CD14-positive monocyte (primary cell): ENCODE results near the gene AS3MT. TPM values are rescaled to one million over a fixed set of nuclear protein-coding genes. Genes with fewer than 3 reads are reported as not detected.

Experiments
- DNase-seq, 3 donors: peaks; one replicate each; pipeline ENCODE4 v3.0.0-alpha.2; 2011 to 2022
- H2AFZ ChIP-seq: 2 replicates; pipeline ENCODE4 v1.6.0; 2012; ENCODE audit warnings: mild to moderate bottlenecking, low read depth, low read length, inconsistent platforms; ENCODE audit not compliant: insufficient read depth, poor library complexity, severe bottlenecking
- H3K27ac ChIP-seq, 2 donors: 1 replicate in 1 of 2; 2 replicates in 1 of 2; pipeline ENCODE4 v1.5.1; 2012 to 2013; ENCODE audit warnings: low read length in 2 of 2, control low read depth in 1 of 2, inconsistent platforms in 1 of 2, low read depth in 1 of 2, mild to moderate bottlenecking in 1 of 2
- H3K27me3 ChIP-seq, 2 donors: one replicate each; pipeline versions ENCODE4 v1.6.0 to v1.6.1; 2011 to 2013; ENCODE audit warnings: low read length in 2 of 2; ENCODE audit not compliant: control insufficient read depth in 2 of 2, insufficient read depth in 2 of 2
- H3K36me3 ChIP-seq, 2 donors: replicated peaks in 1 of 2; 1 replicate in 1 of 2; 2 replicates in 1 of 2; pipeline versions ENCODE4 v1.5.1 to v1.6.1; 2012 to 2013; ENCODE audit warnings: low read length in 2 of 2, control low read depth in 1 of 2, inconsistent platforms in 1 of 2, mild to moderate bottlenecking in 1 of 2; ENCODE audit not compliant: insufficient read depth in 2 of 2, control insufficient read depth in 1 of 2
- H3K4me1 ChIP-seq, 2 donors: 1 replicate in 1 of 2; 2 replicates in 1 of 2; pipeline versions ENCODE4 v1.5.1 to v1.6.1; 2012 to 2013; ENCODE audit warnings: low read length in 2 of 2, control low read depth in 1 of 2, inconsistent platforms in 1 of 2, mild to moderate bottlenecking in 1 of 2, moderate library complexity in 1 of 2; ENCODE audit not compliant: insufficient read depth in 2 of 2, control insufficient read depth in 1 of 2
- H3K4me2 ChIP-seq: replicated peaks from 2 replicates; pipeline ENCODE3; 2012; ENCODE audit warnings: low read length, moderate library complexity, mild to moderate bottlenecking; ENCODE audit not compliant: poor library complexity, severe bottlenecking; ENCODE audit errors: extremely low read depth
- H3K4me3 ChIP-seq, 3 experiments: fragments of 200-600 bp in 1 of 3; sonication (generic) in 1 of 3; replicated peaks in 1 of 3; 1 replicate in 2 of 3; 2 replicates in 1 of 3; pipeline ENCODE4 v1.5.1; 2011 to 2013; ENCODE audit warnings: low read length in 3 of 3, mild to moderate bottlenecking in 3 of 3, control low read depth in 2 of 3, low read depth in 2 of 3, inconsistent platforms in 1 of 3, moderate library complexity in 1 of 3
- H3K79me2 ChIP-seq: 2 replicates; pipeline ENCODE4 v1.6.0; 2012; ENCODE audit warnings: mild to moderate bottlenecking, control low read depth, inconsistent platforms, low read length, moderate library complexity; ENCODE audit not compliant: insufficient read depth
- H3K9ac ChIP-seq: 2 replicates; pipeline ENCODE4 v1.6.0; 2017; ENCODE audit warnings: low read length, mild to moderate bottlenecking; ENCODE audit not compliant: insufficient read depth, poor library complexity, severe bottlenecking
- H3K9me3 ChIP-seq, 2 donors: replicated peaks in 1 of 2; 1 replicate in 1 of 2; 2 replicates in 1 of 2; pipeline versions ENCODE4 v1.5.1 to v1.6.1; 2012 to 2013; ENCODE audit warnings: low read length in 2 of 2, control low read depth in 1 of 2; ENCODE audit not compliant: control insufficient read depth in 1 of 2, insufficient read depth in 1 of 2
- H4K20me1 ChIP-seq: 2 replicates; pipeline ENCODE4 v1.6.0; 2012; ENCODE audit warnings: mild to moderate bottlenecking, low read length, control low read depth, moderate library complexity; ENCODE audit not compliant: insufficient read depth
- H3K27ac Mint-ChIP-seq, 7 donors: one replicate each; pipeline ENCODE4 v1.8.0; 2020; ENCODE audit warnings: mild to moderate bottlenecking in 7 of 7, mixed read lengths in 7 of 7, moderate library complexity in 6 of 7, inconsistent platforms in 2 of 7
- H3K27me3 Mint-ChIP-seq, 3 donors: one replicate each; pipeline ENCODE4 v1.8.0; 2021 to 2022; ENCODE audit warnings: low read depth in 3 of 3, mild to moderate bottlenecking in 3 of 3, mixed read lengths in 3 of 3, moderate library complexity in 3 of 3, inconsistent platforms in 1 of 3
- H3K36me3 Mint-ChIP-seq, 2 donors: one replicate each; pipeline ENCODE4 v1.8.0; 2020; ENCODE audit warnings: mixed read lengths in 2 of 2, inconsistent platforms in 1 of 2, mild to moderate bottlenecking in 1 of 2
- H3K4me1 Mint-ChIP-seq: one replicate; pipeline ENCODE4 v1.8.0; 2020; ENCODE audit warnings: mild to moderate bottlenecking, mixed read lengths
- H3K4me3 Mint-ChIP-seq, 2 donors: one replicate each; pipeline ENCODE4 v1.8.0; 2020; ENCODE audit warnings: mild to moderate bottlenecking in 2 of 2, mixed read lengths in 2 of 2, moderate library complexity in 1 of 2
- H3K9me3 Mint-ChIP-seq, 7 donors: one replicate each; pipeline ENCODE4 v1.8.0; 2020 to 2022; ENCODE audit warnings: mixed read lengths in 7 of 7, mild to moderate bottlenecking in 6 of 7, moderate library complexity in 6 of 7, inconsistent platforms in 2 of 7
- WGBS: methylation state at CpG from one replicate; pipeline ENCODE4 v1.1.5; 2013; ENCODE audit warnings: missing lambda C conversion rate; ENCODE audit not compliant: insufficient coverage; 5-methylcytosine and 5-hydroxymethylcytosine counted together
- intact Hi-C, 2 donors: fragments of 100-400 bp; cut with micrococcal nuclease; formaldehyde crosslinking; loops; one replicate each; pipeline versions ENCODE4 v1.15.0 to v1.15.1; 2023
- polyA plus RNA-seq, 3 donors: library from polyadenylated mRNA; depleted of rRNA in 1 of 3; unstranded in 2 of 3; stranded (reverse) in 1 of 3; fragments of 300-500 nt in 2 of 3; fragments of >200 nt in 1 of 3; fragmentation: Illumina TruSeq in 2 of 3; gene quantifications; 1 replicate in 2 of 3; 2 replicates in 1 of 3; pipeline ENCODE4 v1.2.3, GENCODE V29; 2012 to 2021
- TF ChIP-seq, protein P1 (sequence below): fragments of 200-600 bp; IDR thresholded peaks from one replicate; pipeline ENCODE4 v1.8.0; 2022; ENCODE audit warnings: antibody characterized with exemption, mild to moderate bottlenecking

The AS3MT gene
- polyA plus RNA-seq, 3 donors, result 0.09 to 0.45 TPM; not detected in 1

DNA sequence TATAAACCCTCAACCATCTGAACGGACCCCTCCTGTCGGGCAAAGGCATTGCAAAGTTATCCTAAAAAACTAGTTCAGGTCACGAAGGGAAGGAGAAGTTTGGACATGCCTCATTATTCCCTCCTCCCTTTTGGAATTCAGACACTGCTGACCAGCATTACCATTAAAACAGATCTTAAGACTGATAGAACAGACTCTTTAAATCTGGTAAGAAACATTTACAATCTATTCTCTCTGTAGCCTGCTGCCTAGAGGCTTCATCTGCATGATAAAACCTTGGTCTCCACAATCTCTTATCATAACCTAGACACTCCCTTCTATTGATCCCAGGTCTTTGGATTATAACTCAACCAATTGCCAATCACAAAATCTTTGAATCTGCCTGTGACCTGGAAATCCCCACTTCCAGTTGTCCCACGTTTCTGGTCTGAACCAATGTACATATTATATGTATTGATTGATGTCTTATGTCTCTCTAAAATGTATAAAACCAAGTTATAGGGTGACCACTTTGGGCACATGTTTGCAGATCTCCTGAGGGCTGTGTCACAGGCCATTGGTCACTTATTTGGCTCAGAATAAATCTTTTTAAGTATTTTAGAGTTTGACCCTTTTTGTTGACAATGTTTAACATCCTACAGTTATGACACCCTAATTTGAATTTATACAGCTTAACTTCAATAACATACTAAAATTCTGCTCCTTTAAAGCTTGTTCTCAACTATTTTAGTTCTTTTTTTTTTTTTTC, 25.4 kb downstream of the AS3MT start:
- Mint-ChIP-seq H3K4me3 (no peak overlapping the region), H3K9me3 (peaks cover 0 to 1% (median 0%) of the 10 kb centered on the region in 7 donors), H3K27ac (no peak overlapping the region), H3K27me3 (peaks cover 0 to 3% (median 0%) of the 10 kb centered on the region in 3 donors), H3K36me3 (no peaks in the 10 kb centered on the region), H3K4me1 (no peaks in the 10 kb centered on the region)
- no peaks in the 10 kb centered on the region for H3K4me1 ChIP-seq
- no peak overlapping the region for H2AFZ ChIP-seq
- WGBS, result 100% methylated on average over 1 of the region's 4 CpGs
- DNase-seq, result no peak
- no peaks in the 10 kb centered on the region for H3K27me3 ChIP-seq
- H3K9me3 ChIP-seq, result no peaks in the 10 kb centered on the region
- no peaks in the 10 kb centered on the region for H3K36me3 ChIP-seq
- intact Hi-C loops, result no loop called here
- no peaks in the 10 kb centered on the region for H4K20me1 ChIP-seq
- no peak overlapping the region for H3K27ac ChIP-seq
- no peak overlapping the region for H3K4me3 ChIP-seq
- no peak overlapping the region for H3K4me2 ChIP-seq
- TF ChIP-seq, protein P1, sequence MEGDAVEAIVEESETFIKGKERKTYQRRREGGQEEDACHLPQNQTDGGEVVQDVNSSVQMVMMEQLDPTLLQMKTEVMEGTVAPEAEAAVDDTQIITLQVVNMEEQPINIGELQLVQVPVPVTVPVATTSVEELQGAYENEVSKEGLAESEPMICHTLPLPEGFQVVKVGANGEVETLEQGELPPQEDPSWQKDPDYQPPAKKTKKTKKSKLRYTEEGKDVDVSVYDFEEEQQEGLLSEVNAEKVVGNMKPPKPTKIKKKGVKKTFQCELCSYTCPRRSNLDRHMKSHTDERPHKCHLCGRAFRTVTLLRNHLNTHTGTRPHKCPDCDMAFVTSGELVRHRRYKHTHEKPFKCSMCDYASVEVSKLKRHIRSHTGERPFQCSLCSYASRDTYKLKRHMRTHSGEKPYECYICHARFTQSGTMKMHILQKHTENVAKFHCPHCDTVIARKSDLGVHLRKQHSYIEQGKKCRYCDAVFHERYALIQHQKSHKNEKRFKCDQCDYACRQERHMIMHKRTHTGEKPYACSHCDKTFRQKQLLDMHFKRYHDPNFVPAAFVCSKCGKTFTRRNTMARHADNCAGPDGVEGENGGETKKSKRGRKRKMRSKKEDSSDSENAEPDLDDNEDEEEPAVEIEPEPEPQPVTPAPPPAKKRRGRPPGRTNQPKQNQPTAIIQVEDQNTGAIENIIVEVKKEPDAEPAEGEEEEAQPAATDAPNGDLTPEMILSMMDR, result no peak
- H3K9ac ChIP-seq, result no peak overlapping the region
- no peaks in the 10 kb centered on the region for H3K79me2 ChIP-seq

DNA sequence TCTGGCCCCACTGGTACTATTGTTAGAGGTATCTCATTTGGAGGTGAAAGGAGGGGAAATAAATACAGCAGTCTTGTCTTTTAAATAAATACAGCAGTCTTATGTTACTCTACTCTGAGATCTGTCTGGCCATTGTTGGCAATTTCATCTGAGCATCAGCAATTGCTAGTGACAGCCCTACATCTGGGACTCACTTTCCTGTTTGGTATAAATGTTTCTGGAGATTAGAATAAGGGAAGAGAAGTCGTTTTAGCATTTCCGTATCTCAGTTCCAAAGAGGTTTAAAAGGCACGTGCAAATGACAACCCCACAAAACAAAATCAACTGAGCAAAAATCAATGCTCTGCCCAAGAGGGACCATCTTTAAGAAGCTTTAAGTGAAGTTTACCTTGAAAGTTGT, 30.7 kb downstream of the AS3MT start:
- Mint-ChIP-seq H3K4me1 (no peaks in the 10 kb centered on the region), H3K9me3 (peaks cover 0 to 3% (median 0%) of the 10 kb centered on the region in 7 donors), H3K36me3 (no peaks in the 10 kb centered on the region), H3K27me3 (peaks cover 1 to 3% (median 3%) of the 10 kb centered on the region in 3 donors), H3K27ac (no peak overlapping the region), H3K4me3 (no peak overlapping the region)
- intact Hi-C loops, result loop anchor here (2.0 kb wide), 2 partner anchors 65 to 171 kb away; no protein-coding TSS in a partner anchor
- H3K27ac ChIP-seq, result no peak overlapping the region
- no peaks in the 10 kb centered on the region for H3K27me3 ChIP-seq
- H3K4me3 ChIP-seq, result no peak overlapping the region
- H3K9ac ChIP-seq, result no peak overlapping the region
- TF ChIP-seq, protein P1, result no peak
- no CpG with 5 or more reads among the region's 3 CpGs for WGBS
- H3K4me2 ChIP-seq, result no peak overlapping the region
- H3K36me3 ChIP-seq, result no peaks in the 10 kb centered on the region
- no peak for DNase-seq
- H3K4me1 ChIP-seq, result no peaks in the 10 kb centered on the region
- no peaks in the 10 kb centered on the region for H3K79me2 ChIP-seq
- H3K9me3 ChIP-seq, result no peaks in the 10 kb centered on the region
- H4K20me1 ChIP-seq, result no peaks in the 10 kb centered on the region
- H2AFZ ChIP-seq, result peak overlapping the region; percentile 41
